OCI-LY1 (cell line): Measurements from ENCODE around the gene ACACA.

Source experiments
- CTCF ChIP-seq: fragments of 200-600 bp; sonication (generic), shearing (Covaris generic); IDR thresholded peaks from 2 replicates; pipeline ENCODE4 v1.5.1; 2017; ENCODE audit warnings: mild to moderate bottlenecking, antibody characterized with exemption, low read length, moderate library complexity, mixed read lengths
- EZH2 ChIP-seq: fragments of 200-600 bp; sonication (generic), shearing (Covaris generic); IDR thresholded peaks from 2 replicates; pipeline ENCODE4 v1.8.0; 2017; ENCODE audit warnings: borderline replicate concordance, mixed run types, mild to moderate bottlenecking, antibody characterized with exemption, low read length, moderate library complexity, mixed read lengths

- TF ChIP-seq CTCF = no peak
- no peak for TF ChIP-seq EZH2
These were observed 186.6 kb downstream of the ACACA start for GRCh38 chr17:37219876-37220606.
